Left ventricle myocardium inferior (tissue), 1 donor: ENCODE measurements around the gene HP1BP3. TPM values are rescaled to one million over a fixed set of nuclear protein-coding genes. Genes with fewer than 3 reads are reported as not detected.

Experiments
- DNase-seq: peaks from one replicate; pipeline ENCODE4 v3.0.0-alpha.2; 2020
- H3K27ac ChIP-seq: fragments of 200-600 bp; replicated peaks from 2 replicates; pipeline ENCODE4 v1.8.0; 2021
- H3K27me3 ChIP-seq: fragments of 200-600 bp; 2 replicates; pipeline ENCODE4 v1.8.0; 2021; ENCODE audit warnings: low read depth
- H3K36me3 ChIP-seq: fragments of 200-600 bp; 2 replicates; pipeline ENCODE4 v1.8.0; 2021
- H3K4me1 ChIP-seq: fragments of 200-600 bp; 2 replicates; pipeline ENCODE4 v1.8.0; 2021
- H3K4me3 ChIP-seq: fragments of 200-600 bp; 2 replicates; pipeline ENCODE4 v1.8.0; 2021; ENCODE audit warnings: mild to moderate bottlenecking, moderate library complexity
- H3K9me3 ChIP-seq: fragments of 200-600 bp; replicated peaks from 2 replicates; pipeline ENCODE4 v1.8.0; 2021
- CTCF ChIP-seq: fragments of 200-600 bp; IDR thresholded peaks from 2 replicates; pipeline ENCODE4 v1.8.0; 2021; ENCODE audit warnings: antibody characterized with exemption, mild to moderate bottlenecking, borderline replicate concordance
- intact Hi-C: fragments of 100-400 bp; cut with micrococcal nuclease; formaldehyde crosslinking; loops from one replicate; pipeline ENCODE4 v1.11.0; 2022
- total RNA-seq: library from RNA; stranded (reverse); fragmentation: NEBNext Ultra II Directional; extraction: Animal tissue kit (Norgen Biotek cat#: 25700); gene quantifications from one replicate; pipeline ENCODE4 v1.2.1, GENCODE V29; 2021
- donor health status: DM: no; HTN: yes; CAD: no; lungs with severe emphysema.

HP1BP3 gene
- total RNA-seq, 1 donor from 2014 or later, result 118 TPM

- no peak overlapping the region for H3K27ac ChIP-seq
- no peak for TF ChIP-seq CTCF
- H3K9me3 ChIP-seq, result no peaks in the 10 kb centered on the region
- intact Hi-C loops, result loop anchor here (10.0 kb wide), 1 partner anchor 497 kb away; no protein-coding TSS in a partner anchor
- H3K4me3 ChIP-seq, result no peak overlapping the region
- peaks cover 14% of the 10 kb centered on the region for H3K4me1 ChIP-seq
- no peaks in the 10 kb centered on the region for H3K27me3 ChIP-seq
- no peaks in the 10 kb centered on the region for H3K36me3 ChIP-seq
- DNase-seq, result no peak
Observed at GRCh38 chr1:20697563-20697962, 89.5 kb downstream of the HP1BP3 start.

- Histone ChIP-seq H3K36me3 (no peaks in the 10 kb centered on the region), H3K27ac (peak overlapping the region; percentile 86), H3K4me3 (peak overlapping the region; percentile 71), H3K9me3 (peaks cover 8% of the 10 kb centered on the region), H3K4me1 (peaks cover 14% of the 10 kb centered on the region), H3K27me3 (no peaks in the 10 kb centered on the region)
- peak; percentile 90 for TF ChIP-seq CTCF
- DNase-seq, result peak; percentile 83
- intact Hi-C loops, result loop anchor here (10.0 kb wide), 1 partner anchor 498 kb away; no protein-coding TSS in a partner anchor
Observed at GRCh38 chr1:20696397-20697333, 90.4 kb downstream of the HP1BP3 start.

GRCh38 chr1:20695515-20695914, 91.6 kb downstream of the HP1BP3 start:
- Histone ChIP-seq H3K4me1 (peaks cover 14% of the 10 kb centered on the region), H3K4me3 (no peak overlapping the region), H3K9me3 (peaks cover 8% of the 10 kb centered on the region), H3K27ac (no peak overlapping the region), H3K27me3 (no peaks in the 10 kb centered on the region), H3K36me3 (no peaks in the 10 kb centered on the region)
- no peak for TF ChIP-seq CTCF
- intact Hi-C loops, result loop anchor here (10.0 kb wide), 1 partner anchor 499 kb away; no protein-coding TSS in a partner anchor
- DNase-seq, result no peak

GRCh38 chr1:20693623-20694022, 93.5 kb downstream of the HP1BP3 start:
- no peaks in the 10 kb centered on the region for H3K36me3 ChIP-seq
- intact Hi-C loops, result loop anchor here (10.0 kb wide), 1 partner anchor 501 kb away; no protein-coding TSS in a partner anchor
- no peak for DNase-seq
- peaks cover 14% of the 10 kb centered on the region for H3K4me1 ChIP-seq
- no peaks in the 10 kb centered on the region for H3K27me3 ChIP-seq
- no peak overlapping the region for H3K27ac ChIP-seq
- H3K4me3 ChIP-seq, result no peak overlapping the region
- H3K9me3 ChIP-seq, result peaks cover 8% of the 10 kb centered on the region
- no peak for TF ChIP-seq CTCF

Other genes starting within 250 kb of the HP1BP3 start
- 1.9 TPM for gene FAM43B, start 234.7 kb downstream of the HP1BP3 start, total RNA-seq
- gene CDA, start 198.2 kb downstream of the HP1BP3 start, total RNA-seq, result 2.0 TPM
- gene PINK1, start 153.8 kb downstream of the HP1BP3 start, total RNA-seq, result 250 TPM
- gene DDOST, start 125.9 kb downstream of the HP1BP3 start, total RNA-seq, result 120 TPM
- 4.6 TPM for gene KIF17, start 69.3 kb downstream of the HP1BP3 start, total RNA-seq
- gene SH2D5, start 54.6 kb downstream of the HP1BP3 start, total RNA-seq, result not detected